Measurements from ENCODE around the gene HNRNPCL1. TPM values are rescaled to one million over a fixed set of nuclear protein-coding genes. Genes with fewer than 3 reads are reported as not detected.

Gene HNRNPCL1
- total and polyA plus RNA-seq, 10 donors: not detected

DNA sequence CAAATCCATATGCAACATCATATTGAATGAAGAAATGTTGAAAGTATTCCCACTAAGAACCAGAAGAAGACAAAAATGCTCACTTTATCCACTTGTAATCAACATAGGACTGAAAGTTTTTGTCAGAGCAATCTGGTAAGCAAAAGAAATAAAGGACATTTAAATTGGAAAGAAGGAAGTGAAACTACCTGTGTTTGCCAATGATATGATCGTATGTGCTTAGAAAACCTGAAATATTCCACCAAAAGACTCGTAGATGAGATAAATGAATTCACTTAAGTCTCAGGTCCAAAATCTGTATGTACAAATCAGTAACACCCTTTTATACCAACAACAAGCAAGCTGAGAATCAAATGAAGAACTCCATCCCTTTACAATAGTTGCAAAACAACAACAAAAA lies 48.8 kb downstream of the HNRNPCL1 start:
- no peak overlapping the region for H3K27ac ChIP-seq
- H3K4me1 ChIP-seq: no peaks in the 10 kb centered on the region
- intact Hi-C loops (cut with DNase I; ENCODE audit: low total_unique reads): no loop called here
- H3K9me3 ChIP-seq: peaks cover 0 to 9% (median 1%) of the 10 kb centered on the region in 8 donors
- no peak for DNase-seq
- no peak for TF ChIP-seq POLR2A (IDR thresholded peaks at IDR 0.05)
- TF ChIP-seq, protein P1, sequence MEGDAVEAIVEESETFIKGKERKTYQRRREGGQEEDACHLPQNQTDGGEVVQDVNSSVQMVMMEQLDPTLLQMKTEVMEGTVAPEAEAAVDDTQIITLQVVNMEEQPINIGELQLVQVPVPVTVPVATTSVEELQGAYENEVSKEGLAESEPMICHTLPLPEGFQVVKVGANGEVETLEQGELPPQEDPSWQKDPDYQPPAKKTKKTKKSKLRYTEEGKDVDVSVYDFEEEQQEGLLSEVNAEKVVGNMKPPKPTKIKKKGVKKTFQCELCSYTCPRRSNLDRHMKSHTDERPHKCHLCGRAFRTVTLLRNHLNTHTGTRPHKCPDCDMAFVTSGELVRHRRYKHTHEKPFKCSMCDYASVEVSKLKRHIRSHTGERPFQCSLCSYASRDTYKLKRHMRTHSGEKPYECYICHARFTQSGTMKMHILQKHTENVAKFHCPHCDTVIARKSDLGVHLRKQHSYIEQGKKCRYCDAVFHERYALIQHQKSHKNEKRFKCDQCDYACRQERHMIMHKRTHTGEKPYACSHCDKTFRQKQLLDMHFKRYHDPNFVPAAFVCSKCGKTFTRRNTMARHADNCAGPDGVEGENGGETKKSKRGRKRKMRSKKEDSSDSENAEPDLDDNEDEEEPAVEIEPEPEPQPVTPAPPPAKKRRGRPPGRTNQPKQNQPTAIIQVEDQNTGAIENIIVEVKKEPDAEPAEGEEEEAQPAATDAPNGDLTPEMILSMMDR (IDR thresholded peaks at IDR 0.05 in 8 of 11, conservative IDR thresholded peaks at IDR 0.05 in 3 of 11): no peak
- no peak for TF ChIP-seq POLR2AphosphoS5 (IDR thresholded peaks at IDR 0.05)
- H3K4me3 ChIP-seq: no peak overlapping the region
- 49 to 65% (median 54%) methylated on average over 2 of the region's 2 CpGs for WGBS, 5 donors
- H3K36me3 ChIP-seq: no peaks in the 10 kb centered on the region
- peaks cover 0 to 4% (median 0%) of the 10 kb centered on the region in 7 donors for H3K27me3 ChIP-seq (replicated peaks in 1 of 7)

DNA sequence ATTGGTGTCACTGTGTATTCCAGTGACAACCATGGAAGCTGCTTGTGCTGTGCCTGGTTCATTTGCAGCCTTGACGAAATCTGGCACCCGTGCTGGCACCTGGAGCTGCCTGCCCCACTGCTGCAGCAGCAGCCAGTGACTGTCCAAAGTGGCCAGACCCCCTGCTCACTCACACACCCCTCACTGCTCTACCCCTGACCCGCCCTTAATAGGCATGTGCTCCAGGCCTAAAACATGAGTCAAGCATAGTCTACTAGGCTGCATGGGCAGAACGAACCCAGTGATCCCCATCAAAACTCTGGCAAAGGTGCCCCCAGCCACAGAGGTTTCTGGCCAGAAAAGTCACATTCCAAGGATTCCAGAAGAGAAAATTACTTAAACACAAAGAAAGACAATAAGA lies 49.6 kb downstream of the HNRNPCL1 start:
- no peak for TF ChIP-seq POLR2A (IDR thresholded peaks at IDR 0.05)
- TF ChIP-seq, protein P1 (IDR thresholded peaks at IDR 0.05 in 8 of 11, conservative IDR thresholded peaks at IDR 0.05 in 3 of 11): no peak
- DNase-seq: no peak
- H3K27me3 ChIP-seq (replicated peaks in 1 of 7): peaks cover 0 to 4% (median 0%) of the 10 kb centered on the region in 7 donors
- H3K4me1 ChIP-seq: no peaks in the 10 kb centered on the region
- 52 to 85% (median 70%) methylated on average over 4 of the region's 4 CpGs for WGBS, 5 donors
- H3K36me3 ChIP-seq: no peaks in the 10 kb centered on the region
- peaks cover 0 to 8% (median 0%) of the 10 kb centered on the region in 8 donors for H3K9me3 ChIP-seq
- H3K4me3 ChIP-seq: no peak overlapping the region
- intact Hi-C loops (cut with DNase I; ENCODE audit: low total_unique reads): no loop called here
- no peak overlapping the region for H3K27ac ChIP-seq

Other genes with a start within 250 kb of the HNRNPCL1 start
- 10 to 100 TPM; 21.0 to 41.0 (median 35.1) TPM for gene DHRS3, start 230.5 kb downstream of the HNRNPCL1 start, total RNA-seq
- 10 to 100 TPM in 2 of 3 donors, 1 to 10 TPM in 1; 8.9 to 19.5 (median 13.6) TPM for gene DHRS3, start 230.5 kb downstream of the HNRNPCL1 start, polyA plus RNA-seq
- under 1 TPM in 2 of 7 donors, not detected in 5; 0.23 to 0.32 TPM for gene AADACL4, start 204.6 kb downstream of the HNRNPCL1 start, total RNA-seq
- under 1 TPM in 2 of 3 donors, not detected in 1; 0.04 to 0.29 TPM for gene AADACL4, start 204.6 kb downstream of the HNRNPCL1 start, polyA plus RNA-seq
- gene AADACL3, start 132.6 kb downstream of the HNRNPCL1 start, total RNA-seq: not detected
- gene AADACL3, start 132.6 kb downstream of the HNRNPCL1 start, polyA plus RNA-seq: not detected
- not detected for gene CFAP107, start 102.5 kb downstream of the HNRNPCL1 start, total RNA-seq
- gene CFAP107, start 102.5 kb downstream of the HNRNPCL1 start, polyA plus RNA-seq: not detected
- not detected for gene PRAMEF12, start 75.0 kb downstream of the HNRNPCL1 start, total RNA-seq
- not detected for gene PRAMEF12, start 75.0 kb downstream of the HNRNPCL1 start, polyA plus RNA-seq
- gene PRAMEF1, start 57.3 kb downstream of the HNRNPCL1 start, total RNA-seq: not detected
- gene PRAMEF1, start 57.3 kb downstream of the HNRNPCL1 start, polyA plus RNA-seq: not detected
- gene PRAMEF11, start 17.3 kb downstream of the HNRNPCL1 start, total RNA-seq: not detected
- gene PRAMEF11, start 17.3 kb downstream of the HNRNPCL1 start, polyA plus RNA-seq: not detected
- not detected for gene PRAMEF2, start 8.4 kb upstream of the HNRNPCL1 start, total RNA-seq
- gene PRAMEF2, start 8.4 kb upstream of the HNRNPCL1 start, polyA plus RNA-seq: not detected
- gene PRAMEF4, start 37.5 kb upstream of the HNRNPCL1 start, total RNA-seq: not detected
- gene PRAMEF4, start 37.5 kb upstream of the HNRNPCL1 start, polyA plus RNA-seq: not detected
- gene PRAMEF10, start 49.5 kb upstream of the HNRNPCL1 start, total RNA-seq: not detected
- not detected for gene PRAMEF10, start 49.5 kb upstream of the HNRNPCL1 start, polyA plus RNA-seq
- not detected for gene PRAMEF7, start 67.9 kb upstream of the HNRNPCL1 start, total RNA-seq
- not detected for gene PRAMEF7, start 67.9 kb upstream of the HNRNPCL1 start, polyA plus RNA-seq
- gene PRAMEF6, start 98.9 kb upstream of the HNRNPCL1 start, total RNA-seq: not detected
- gene PRAMEF6, start 98.9 kb upstream of the HNRNPCL1 start, polyA plus RNA-seq: not detected
- not detected for gene PRAMEF27, start 207.9 kb upstream of the HNRNPCL1 start, total RNA-seq
- gene PRAMEF27, start 207.9 kb upstream of the HNRNPCL1 start, polyA plus RNA-seq: not detected
- gene HNRNPCL3, start 212.0 kb upstream of the HNRNPCL1 start, total RNA-seq: not detected
- gene HNRNPCL3, start 212.0 kb upstream of the HNRNPCL1 start, polyA plus RNA-seq: not detected
- not detected for gene PRAMEF25, start 222.1 kb upstream of the HNRNPCL1 start, total RNA-seq
- not detected for gene PRAMEF25, start 222.1 kb upstream of the HNRNPCL1 start, polyA plus RNA-seq